ENCODE measurements around the gene PHC2.

DNA sequence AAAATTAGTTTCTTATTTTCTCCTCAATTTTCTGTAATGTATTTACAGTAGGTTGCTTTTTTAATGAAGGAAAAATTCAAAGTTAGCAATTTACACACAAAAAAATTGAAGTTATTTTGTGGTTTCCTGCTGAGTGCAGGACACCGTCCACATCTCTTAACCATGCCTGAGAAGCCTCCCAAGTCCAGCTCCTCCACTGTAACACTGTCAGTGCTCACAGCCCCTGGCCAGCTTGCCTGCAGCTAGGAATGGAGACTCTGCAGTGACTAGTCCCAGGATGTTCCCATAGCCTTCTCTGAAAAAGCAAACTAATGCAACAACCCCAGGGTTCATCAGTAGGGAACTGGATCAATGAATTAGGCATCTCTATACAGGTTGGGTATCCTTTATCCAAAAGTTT is 113.5 kb downstream of the PHC2 start:
- TF ChIP-seq PPARD (CRISPR knock-in tag; IDR thresholded peaks at IDR 0.05) (no peak), POLR2A (conservative IDR thresholded peaks at IDR 0.05) (no peak), LARP7 (IDR thresholded peaks at IDR 0.05) (no peak)

All from K562 (cell line).